Dedifferentiated amniotic fluid mesenchymal stem cell (primary cell): ENCODE measurements around the gene TNFSF15.

Source experiments
- DNase-seq: peaks from one replicate; pipeline ENCODE4 v3.0.0-alpha.2; 2016; ENCODE audit errors: extremely low spot score

The TNFSF15 gene

DNA sequence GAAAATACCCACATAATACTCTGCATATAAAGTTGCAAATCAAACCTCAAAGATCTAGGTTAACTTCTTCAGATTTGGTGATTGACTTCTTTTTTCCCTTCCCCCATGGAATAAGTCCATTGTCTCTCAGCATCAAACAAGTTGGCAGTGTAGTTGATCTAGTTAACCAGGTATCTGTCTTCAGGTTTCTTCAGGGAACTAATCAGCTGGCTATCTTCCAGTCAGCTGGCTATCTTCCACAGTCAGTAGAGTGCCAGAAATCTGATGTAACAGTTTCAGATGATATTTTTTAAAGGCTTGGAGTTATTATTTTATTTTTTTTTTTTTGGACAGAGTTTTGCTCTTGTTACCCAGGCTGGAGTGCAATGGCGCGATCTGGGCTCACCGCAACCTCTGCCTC, 16.8 kb downstream of the TNFSF15 start:
- no peak for DNase-seq

DNA sequence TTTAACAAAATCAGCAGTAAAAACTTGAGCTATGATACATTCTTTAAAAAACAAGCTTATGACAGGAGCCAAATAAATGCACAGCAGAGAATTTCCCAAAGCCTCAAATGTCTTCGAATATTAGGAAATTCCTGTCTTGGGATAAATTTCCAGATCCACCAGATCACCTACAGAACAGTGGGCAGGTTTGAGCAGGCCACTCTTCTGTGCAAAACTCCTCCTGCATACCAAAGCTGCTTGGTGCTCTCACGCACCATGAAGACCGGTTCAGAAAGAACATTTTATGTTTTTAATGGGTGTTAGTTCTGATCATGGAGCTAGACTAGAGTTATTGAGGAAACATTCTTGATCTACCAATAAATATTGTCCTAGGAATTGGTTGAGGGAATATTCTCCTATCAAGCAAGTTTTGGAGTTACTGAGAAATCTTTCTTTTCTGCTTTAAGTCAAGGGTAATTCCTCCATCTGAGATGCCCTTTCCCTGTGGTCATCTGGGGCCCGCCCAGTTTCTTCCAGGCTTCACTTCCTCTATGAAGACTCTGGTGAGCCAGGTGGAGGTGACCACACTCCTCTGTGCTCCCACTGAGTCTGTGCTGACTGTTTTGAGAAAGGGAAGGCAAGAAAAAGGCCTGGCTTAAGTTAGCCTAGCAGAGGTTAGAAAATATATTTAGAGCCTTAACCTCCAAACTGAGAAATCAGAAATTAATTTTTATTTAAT, 17.9 kb downstream of the TNFSF15 start:
- no peak for DNase-seq

DNA sequence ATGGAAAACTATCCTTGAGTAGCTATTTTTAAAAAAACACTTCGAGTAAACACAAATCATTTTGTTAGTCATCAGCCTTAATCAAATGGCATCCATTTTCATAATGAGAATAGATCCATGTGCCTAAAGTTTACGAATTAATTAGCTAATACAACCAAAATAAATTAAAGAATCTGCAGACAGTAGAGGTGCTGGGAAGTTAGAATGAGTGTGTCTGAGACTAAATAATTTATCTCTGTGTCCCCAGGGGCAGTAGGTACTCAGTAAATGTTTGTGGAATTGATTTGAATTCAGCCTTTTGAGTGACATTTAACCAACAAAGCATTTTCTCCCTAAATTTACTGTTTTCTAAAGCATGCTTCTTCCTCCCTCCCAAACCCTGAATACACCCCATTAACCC, 18.6 kb downstream of the TNFSF15 start:
- no peak for DNase-seq

DNA sequence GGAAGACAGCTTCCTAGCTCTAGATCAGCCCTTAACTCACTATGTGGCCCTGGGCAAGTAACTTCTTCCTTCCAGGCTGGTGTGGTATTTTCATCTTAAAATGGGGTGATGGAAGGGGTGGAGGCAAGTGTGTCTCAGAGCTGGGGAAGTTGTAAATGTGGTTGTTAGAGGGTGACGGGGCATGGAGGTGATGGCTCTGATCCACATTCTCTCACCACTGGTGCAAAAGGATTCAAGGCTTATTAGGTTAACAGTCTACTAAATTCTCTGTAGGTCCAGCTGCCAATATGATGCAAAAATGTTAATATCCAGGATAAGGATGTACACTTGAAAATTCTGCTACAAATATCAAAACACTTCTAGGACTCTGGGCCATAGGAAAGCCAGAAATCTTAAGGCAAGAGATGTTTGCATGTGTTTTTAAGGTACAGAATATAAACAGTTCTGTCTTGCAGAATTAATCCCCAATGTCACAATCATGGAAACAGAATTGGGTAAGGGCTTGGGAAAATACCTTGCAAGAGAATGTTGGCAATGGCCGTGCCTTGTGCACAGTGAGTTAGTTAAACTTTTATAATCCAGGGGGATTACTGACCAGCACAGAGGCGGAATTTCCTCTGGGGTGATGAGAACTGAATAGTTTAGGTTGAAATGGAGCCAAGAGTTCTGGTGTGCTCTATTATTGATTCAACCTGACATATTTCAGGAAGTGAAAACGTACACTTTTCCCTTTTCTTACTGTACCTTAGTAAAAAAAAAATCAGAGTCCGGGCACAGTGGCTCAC, 19.8 kb downstream of the TNFSF15 start:
- DNase-seq = peak; percentile 23

DNA sequence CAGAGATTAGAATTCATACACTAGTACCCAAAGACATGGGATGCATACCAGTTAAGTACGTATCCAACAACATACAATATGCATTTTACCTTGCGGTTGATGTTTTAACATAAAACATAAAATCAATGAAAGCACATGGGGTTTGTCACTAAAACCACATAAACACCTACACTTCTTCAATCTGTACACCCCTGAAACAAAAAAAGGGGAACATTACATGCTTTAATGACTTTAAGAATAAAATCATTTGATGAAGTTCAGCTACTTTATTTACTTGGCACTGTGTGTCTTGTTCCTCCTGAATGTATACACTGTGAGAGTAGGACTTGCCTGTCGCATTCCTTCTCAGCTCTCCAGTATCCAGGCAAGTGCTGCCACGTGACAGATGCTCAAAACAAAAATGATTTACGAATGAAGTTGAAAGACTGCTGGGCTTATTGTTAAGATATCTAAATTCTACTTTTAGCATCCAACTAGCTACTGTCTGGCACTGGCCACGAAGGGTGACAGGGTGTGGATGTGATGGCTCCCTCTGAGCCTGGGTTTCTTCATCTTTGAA, 21.0 kb downstream of the TNFSF15 start:
- DNase-seq = no peak

DNA sequence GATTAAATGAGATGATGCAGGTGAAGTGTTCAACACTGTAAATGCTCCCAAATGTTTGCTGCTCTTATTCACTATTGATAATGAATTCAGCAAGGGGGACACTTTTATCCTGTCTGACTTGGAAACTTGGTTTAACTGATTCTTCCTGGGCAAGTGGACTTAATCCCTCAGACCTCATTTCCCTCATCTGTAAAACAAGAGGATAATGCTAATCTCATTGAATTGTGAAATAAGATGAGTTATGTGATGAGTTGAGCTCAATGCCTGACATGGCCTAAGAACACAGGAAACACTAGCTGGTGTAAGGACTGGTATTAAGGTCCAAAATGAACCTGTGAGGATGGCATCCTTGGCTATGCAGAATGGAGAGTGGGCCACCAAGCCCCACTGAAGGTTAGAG, 23.3 kb downstream of the TNFSF15 start:
- no peak for DNase-seq

DNA sequence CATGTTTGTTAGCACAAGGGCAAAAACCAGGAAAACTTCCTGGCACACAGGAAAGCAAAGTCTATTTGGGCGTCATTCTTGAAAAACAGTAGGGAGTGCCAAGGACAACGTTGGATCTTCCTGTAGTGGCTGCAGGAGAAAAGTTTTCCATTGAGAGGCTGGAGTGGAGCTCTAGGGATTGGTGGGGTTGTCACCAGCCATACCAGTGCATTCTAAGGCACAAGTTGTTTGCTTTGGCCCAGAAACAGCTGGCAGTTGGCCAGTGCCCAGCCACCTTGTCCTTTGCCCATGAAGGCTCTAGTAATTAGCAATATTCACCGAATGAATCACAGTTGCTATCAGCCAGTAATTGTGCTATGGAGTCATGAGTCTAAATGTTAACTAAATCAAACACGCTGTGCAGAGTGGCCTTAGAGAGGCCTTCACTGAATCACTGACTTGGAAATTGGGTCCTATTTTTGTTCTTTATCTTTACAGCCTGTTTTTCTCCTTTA, 26.4 kb downstream of the TNFSF15 start:
- DNase-seq = no peak

DNA sequence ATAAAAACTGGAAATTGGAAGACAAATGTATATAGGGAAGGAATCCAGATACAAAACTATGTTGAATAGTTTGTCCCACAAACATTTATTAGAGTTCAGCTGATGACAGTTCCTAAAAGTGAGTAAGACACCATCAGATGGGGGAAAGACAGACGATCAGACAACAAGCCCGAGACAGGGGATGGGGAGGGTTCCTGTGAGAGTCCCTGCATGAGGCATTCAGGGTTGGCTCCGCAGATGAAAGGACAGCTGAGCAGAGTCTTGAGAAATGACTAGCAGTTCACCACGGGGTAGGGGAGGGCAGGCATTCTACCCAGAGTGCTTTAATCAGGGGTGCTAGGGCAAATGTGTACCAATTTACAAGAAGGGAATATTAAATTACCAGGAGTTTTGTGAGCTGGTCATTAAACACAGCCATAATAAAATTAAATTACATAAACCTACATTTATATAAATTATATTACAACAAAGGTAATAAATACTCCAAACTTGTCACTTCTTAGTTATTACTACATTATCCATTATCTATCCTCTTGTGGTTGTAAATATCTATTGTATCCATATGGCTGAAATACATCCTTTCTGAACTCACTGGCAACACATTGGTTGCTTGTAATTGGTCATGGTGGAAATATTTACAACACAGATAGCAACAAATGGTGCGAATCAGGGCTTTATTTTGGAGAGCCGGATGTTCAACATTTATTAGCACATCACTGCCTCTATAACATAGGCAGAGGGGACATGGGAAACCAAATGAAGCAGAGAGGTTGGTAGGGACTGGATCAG, 27.8 kb downstream of the TNFSF15 start:
- no peak for DNase-seq

DNA sequence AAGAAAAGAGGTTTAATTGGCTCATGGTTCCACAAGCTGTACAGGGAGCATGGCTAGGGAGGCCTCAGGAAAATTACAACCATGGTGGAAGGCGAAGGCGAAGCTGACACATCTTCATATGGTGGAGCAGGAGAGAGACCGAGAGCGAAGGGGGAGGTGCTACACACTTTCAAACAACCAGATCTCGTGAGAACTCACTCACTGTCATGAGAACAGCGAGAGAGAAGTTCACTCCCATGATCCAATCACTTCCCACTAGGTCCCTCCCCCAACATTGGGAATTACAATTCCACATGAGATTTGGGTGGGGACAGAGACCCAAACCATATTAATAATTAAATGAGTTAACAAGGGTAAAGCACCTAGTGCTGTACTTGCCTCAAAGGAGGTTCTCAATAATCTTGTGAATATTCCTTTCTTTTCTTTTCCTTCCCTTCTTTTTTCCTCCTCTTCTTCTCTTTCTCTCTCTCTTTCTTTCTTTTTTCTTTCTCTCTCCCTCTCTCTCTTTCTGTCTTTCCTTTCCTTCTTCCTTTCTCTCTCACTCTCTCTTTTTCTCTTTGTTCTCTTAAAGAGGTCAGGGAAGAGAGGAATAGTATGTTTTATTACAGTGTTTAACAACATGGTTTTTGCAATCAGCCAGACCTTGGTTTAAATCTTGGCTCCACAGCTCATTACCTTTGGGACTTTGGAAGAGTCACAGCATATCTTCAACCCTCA, 29.0 kb downstream of the TNFSF15 start:
- no peak for DNase-seq

DNA sequence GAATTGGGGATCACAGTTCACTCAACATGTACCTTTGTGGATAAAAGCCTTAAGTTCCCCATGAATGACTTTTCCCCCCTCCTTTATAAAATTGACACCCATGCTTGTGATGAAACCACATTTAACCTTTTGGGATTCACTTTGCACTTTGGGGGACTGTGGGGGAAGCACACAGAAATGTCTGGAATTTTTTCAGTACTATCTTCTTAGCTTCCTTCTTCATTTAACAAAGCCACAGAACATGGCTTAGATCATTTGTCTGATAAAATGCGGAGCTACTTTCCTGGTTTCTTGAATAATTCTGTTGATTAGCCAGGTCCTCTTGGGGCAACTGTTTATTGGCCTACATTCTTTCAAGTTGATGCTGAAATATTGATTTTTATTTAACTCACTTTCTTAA, 29.9 kb downstream of the TNFSF15 start:
- no peak for DNase-seq

DNA sequence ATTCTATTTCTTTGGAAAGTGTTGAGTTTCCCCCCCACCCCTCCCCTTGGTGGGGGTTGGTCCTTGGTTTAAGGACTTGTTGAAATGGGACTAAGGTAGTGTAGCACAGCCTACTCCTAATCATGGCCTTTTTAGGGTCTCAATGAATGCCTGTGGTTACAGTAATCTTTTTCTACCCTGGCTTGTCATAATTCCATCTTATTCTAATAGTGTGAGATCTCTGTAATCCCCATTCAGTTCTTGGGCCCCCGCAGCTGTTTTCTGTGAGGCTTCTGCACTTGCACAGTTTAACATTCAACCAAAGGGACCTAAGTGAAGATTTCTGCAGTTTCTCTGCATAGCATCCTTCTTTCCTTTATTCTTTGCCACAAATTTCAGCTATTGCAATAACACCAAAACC, 30.7 kb downstream of the TNFSF15 start:
- no peak for DNase-seq

DNA sequence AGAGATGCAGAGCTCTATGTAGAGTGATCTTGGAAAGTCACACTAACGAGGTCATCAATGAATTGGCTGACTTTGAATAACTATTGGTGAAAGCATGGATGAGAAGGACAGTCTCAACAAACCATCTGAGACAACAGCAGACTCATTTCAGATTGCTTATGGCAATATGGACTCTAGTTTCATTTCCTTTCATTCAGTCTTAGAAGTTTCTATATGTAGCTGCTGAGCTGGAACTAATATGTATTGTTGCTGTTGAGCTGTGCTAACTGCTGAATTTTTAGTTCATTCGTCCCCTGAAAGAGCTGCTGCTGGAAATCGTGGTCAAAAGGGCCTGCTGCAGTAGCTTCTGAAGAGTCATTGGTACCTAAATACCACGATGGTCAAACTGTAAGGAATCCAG, 31.3 kb downstream of the TNFSF15 start:
- no peak for DNase-seq

DNA sequence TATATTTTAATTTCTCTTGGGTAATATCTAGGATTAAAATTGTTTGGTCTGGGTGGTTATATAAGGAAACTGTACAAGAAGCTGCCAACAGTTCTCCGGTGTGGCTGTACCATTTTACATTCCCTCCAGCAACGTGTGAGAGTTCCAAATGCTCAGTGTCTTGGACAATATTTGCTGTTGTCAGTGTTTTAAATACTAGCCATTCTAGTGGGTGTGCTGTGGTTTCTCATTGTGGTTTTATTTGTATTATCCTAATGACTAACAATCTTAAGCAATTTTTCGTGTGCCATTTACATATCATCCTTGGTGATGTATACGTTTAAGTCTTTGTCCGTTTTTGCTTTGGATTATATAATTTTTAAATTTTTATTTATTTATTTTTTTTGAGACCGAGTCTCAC, 34.0 kb downstream of the TNFSF15 start:
- no peak for DNase-seq

DNA sequence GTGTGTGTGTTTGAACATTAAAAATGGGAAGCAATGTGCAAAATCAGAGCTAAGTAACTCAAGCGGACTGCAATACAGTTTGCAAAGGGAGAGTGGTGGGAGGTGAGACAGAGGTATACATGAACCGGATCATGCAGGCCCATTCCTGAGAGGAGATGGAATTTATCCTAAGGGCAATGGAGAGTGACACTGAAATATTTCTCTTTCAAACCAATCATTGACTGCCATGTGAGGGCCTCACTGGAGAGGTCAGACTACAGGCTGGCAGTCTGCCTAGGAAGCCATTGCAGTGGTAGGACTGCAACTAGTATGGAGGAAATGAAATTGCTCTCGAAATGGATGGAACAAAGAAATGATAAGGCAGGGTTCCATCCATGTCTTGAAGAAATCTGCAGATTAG, 34.8 kb downstream of the TNFSF15 start:
- DNase-seq = no peak

DNA sequence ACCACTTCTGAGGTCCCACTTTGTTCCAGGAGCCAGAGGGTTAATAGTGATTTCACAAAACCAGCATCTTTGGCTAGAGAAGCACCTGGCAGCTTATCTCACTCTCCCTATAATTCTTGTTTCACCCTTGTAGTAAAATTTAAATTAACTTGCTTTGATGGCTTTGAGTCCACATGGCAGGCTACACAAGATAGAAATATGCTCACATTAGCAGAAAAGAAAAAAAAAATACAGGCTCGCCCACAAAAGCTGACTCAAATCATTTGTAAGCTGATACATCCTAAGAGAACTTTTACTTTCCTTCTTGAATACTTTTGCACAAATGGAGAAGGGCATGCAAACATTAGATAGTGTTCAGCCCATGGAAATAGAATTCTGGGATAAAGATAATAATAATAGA, 36.2 kb downstream of the TNFSF15 start:
- peak; percentile 55 for DNase-seq

DNA sequence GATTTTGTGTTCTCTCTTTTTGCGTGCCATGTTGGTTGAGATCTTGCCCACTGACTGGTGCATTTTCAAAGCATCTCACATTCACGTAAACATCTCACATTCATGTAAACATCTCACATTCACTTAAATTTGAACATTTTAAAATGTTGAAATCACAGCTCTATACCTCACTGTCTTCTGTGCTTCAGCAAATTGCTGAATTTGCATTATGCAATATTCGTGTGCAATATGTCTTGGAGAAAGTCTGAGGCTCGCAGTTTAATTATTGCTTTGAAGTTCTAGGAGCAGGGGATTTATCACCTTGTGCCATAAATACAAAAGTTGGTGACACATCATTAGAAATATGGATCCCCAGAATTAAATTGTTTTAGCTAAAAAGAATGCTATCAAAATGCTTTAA, 42.6 kb downstream of the TNFSF15 start:
- DNase-seq = no peak

DNA sequence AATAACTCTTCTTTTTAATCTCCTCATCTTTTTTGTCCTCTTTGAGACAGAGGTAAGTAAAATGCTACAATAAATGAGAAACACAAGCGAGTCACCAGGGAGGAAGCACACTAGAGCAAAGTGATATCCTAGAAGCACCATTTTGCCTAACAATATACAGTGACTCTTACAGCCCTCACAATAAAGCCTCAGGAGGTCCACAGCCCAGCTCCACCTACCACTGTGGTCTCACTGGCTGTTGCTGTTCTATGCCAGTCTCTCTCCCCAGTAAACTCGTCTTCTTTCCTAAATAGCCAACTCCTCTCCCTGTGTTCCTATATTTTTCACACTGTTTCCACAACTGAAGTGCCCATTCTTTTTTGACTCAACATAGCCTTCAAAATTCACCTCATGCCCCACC, 44.3 kb downstream of the TNFSF15 start:
- no peak for DNase-seq

DNA sequence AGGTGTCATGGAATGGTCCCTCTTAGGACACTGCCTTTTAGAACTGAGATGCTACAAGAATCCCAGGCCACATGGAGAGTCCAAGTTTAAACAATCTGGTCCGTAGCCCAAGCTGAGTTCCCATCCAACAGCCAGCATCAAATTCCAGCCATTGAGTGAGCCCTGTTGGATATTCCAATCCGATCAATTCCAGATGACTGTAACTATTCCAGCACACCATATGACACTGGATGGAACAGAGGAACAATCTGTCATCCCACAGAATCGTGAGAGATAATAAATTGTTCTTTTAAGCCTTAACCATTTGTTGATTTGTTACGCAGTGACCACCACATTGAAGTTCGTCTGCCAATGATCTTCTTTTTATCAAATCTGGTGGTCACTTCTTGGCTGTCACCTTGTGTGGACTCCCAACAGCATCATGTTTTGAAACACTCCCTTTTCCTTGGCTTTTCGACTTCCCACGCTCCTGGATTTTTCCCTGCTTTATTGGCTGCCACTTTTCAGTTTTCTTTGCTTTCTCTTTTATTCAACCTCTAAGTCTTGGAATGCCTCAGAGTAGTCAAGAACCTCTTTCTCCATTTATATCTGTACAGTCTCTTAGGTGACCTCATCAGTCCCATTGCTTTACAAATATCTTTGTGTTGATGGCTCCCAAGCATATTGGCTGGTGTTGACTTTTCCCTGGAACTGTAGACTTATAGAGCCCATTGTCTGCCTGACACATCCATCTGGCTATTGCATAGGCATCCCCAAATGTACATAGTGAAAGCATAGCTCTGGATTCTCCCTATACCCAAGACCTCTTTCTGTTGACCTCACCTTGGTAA, 46.1 kb downstream of the TNFSF15 start:
- no peak for DNase-seq

DNA sequence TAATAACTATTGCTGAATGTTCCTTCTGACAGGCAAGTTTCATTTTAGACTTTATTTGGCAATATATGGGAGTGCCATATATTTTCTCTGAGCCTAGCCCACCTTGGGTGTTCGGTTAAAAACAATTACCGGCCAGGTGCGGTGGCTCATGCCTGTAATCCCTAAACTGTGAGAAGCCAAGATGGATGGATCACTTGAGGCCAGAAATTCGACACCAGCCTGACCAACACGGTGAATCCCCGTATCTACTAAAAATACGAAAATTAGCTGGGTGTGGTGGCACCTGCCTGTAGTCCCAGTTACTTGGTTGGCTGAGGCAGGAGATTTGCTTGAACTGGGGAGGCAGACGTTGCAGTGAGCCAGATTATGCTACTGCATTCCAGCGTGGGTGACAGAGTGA, 47.9 kb downstream of the TNFSF15 start:
- no peak for DNase-seq

DNA sequence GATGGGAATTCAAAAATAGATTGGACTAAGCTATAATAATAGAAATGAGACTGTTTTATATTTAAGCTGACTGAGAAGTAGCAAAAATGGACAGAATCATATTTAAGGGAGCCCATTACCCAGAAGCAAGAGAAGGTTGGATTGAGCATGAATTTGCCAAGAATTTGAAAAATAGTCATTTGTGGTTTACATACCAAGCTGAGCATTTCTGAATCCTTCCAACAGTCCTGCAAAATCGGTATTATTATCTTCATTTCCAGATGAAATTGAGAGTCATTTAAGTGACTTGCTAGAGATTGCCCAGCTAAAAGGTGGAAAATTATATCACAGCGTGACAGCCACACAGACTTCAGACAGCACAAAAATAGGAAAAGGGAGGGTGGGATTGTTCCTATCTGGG, 48.4 kb downstream of the TNFSF15 start:
- DNase-seq = no peak

DNA sequence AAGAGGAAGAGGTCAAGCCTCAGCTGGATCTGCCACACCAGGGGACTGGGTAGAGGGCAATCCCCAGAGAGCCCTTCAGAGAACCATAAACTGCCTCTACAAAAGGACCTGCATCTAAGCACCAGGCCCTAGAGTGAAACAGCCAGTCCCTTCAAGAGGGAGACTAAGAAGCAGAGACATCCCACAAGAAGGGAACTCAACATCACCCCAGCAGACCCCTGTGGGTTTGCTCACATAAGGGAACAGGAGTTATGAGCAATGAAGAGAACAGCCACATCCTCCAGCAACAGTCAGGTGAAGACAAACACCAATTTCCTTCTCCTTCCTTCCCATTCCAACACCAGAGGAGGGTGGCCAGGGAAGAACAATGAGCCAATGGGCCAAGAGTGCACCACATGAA, 48.9 kb downstream of the TNFSF15 start:
- DNase-seq = no peak
